HG03469 (cell line): ENCODE results near the gene FBXO48.
A peak's percentile ranks its signal among the peaks of the same experiment; 100 is the strongest.

Experiments
- ATAC-seq: cut with Tn5 transposase; IDR thresholded peaks from one replicate; pipeline ENCODE4 v1.9.1; 2021; ENCODE audit warnings: mild to moderate bottlenecking, moderate library complexity, moderate number of reproducible peaks; ENCODE audit not compliant: unreplicated experiment

Gene FBXO48

GRCh38 chr2:68438455-68439303 is 28.4 kb downstream of the FBXO48 start:
- no peak for ATAC-seq

GRCh38 chr2:68436270-68436669 is 30.8 kb downstream of the FBXO48 start:
- ATAC-seq, result no peak

- no peak for ATAC-seq
These were observed 31.5 kb downstream of the FBXO48 start for GRCh38 chr2:68435615-68436014.

GRCh38 chr2:68434981-68435380 is 32.1 kb downstream of the FBXO48 start:
- ATAC-seq, result no peak

GRCh38 chr2:68432696-68433658 is 34.1 kb downstream of the FBXO48 start:
- ATAC-seq, result no peak

GRCh38 chr2:68431316-68431972 is 35.6 kb downstream of the FBXO48 start:
- no peak for ATAC-seq

DNA sequence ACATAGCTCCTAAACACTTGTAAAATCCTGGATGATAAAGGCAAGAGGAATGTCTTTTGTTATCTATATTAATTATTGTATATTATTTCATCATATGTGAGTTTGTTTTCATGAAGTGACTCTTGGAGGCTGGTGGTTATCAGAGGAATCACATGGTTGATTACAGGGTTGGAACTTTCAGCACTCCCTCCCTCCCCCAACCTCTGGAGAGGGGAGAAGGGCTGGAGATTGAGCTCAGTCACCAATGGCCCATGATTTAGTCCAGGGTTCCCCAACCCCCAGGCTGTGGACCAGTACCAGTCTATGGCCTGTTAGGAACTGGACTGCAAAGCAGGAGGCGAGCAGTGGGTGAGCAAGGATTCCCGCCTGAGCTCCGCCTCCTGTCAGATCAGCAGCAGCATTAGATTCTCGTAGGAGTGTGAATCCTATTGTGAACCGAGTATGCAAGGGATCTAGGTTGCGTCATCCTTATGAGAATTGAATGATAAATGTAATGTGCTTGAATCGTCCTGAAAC is 37.7 kb downstream of the FBXO48 start:
- no peak for ATAC-seq

DNA sequence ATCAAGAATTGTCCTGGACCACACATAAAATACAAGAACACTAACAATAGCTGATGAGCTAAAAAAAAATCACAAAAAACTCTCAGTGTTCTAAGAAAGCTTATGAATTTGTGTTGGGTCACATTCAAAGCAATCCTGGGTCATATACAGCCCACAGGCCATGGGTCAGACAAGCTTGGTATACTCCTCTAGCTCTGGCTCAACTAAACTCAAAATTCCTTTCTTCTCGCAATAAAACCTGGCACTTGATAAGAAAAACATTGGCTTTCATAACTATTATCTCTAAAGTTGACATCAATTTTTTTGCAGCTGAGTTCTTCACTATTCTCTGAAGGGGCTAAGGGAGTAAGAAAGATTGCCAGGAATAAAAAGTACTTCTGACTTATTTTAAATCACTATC is 38.3 kb downstream of the FBXO48 start:
- ATAC-seq, result no peak

DNA sequence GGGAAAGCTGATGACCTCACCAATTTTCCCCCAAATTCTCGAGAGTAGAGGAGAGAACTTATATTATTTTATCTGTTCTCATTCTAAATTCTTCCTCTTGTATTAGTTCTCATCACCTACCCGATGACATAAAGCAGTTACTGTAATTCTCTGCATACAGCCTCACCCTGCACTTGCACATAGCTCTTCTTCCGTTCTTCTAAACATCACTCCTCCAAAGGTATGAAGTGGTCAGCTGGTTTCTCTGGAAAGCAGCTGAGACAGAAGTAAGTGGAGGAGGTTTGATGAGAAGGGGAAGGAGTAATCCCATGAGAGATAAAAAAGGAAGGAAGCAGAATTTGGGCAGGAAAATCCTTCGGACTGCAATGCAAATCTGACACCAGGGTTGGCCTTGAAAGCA is 39.0 kb downstream of the FBXO48 start:
- no peak for ATAC-seq

DNA sequence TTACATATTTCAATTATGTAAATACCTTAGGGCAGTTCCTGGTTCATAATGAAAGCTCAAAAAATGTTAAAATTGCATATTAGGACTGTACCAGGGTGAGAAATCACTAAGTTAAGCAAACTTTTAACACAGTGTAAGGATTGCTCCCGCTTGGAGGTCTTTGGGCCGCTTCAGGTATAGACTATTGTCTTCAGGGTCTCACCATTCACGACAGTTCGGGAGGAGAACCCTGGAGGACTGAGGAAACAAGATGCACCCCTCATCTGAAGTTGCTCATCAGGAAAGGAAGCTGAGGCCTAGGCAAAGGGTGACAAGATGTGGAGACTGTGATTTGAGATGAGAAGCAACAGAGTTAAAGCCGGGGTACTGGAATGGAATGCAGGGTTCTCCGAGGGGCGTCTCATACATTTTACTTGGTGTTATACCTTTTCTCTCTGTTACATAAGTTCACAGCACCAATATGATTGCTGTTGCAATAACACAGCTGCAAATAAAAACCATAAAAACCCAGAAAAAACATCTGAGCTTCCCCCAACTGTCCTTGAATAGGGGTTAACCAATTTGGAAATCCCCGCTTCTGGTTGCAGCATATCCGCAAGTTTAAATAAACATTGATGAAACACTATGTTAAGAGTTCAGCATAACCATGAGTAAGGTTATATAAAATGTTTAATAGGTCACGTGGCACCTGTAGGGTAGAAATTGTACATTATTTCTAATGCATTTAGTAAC is 40.1 kb downstream of the FBXO48 start:
- no peak for ATAC-seq

DNA sequence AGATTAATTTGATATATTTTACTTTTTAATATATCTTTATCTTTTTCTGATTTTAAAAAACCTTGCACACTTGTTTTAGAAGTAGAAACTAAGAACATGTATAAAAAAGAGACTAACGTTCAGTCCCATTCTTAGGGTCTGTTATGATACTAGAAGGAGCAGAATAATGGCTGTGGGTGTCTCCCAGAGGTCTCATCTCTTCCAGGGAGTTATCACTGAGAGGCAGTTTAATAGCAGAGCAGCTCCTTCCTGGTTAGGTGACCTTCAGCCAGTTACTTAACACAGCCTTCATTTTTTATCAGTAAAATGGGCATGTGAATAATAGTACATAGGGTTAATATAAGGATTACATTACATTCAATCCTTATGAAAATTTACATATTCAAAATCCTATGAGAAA is 40.6 kb downstream of the FBXO48 start:
- ATAC-seq, result no peak

DNA sequence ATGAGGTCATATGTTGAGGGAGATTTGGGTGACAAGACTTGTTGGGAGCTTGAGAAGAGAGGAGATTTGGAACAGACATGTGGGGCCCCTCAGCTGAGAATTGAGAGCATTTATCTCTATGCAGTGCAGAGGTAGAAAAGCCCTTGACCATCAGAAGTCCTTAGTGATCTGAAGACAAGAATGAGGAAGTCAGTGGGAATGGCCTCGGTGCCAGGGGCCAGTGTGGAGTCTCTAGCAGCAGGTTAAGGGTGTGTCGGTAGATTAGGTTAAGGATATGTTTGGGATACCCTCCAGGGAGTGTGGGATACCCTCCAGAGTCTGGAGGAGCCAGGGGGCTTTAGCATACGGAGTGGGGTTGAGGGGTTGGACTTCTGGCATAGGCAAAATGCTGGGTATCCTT is 41.6 kb downstream of the FBXO48 start:
- ATAC-seq, result no peak

- ATAC-seq, result peak; percentile 78
These were observed 43.0 kb downstream of the FBXO48 start for GRCh38 chr2:68423966-68424650.

- ATAC-seq, result no peak
These were observed 46.7 kb downstream of the FBXO48 start for GRCh38 chr2:68420254-68420910.

- ATAC-seq, result no peak
These were observed 48.2 kb downstream of the FBXO48 start for GRCh38 chr2:68418855-68419254.

- no peak for ATAC-seq
These were observed 48.7 kb downstream of the FBXO48 start for GRCh38 chr2:68418419-68418818.

GRCh38 chr2:68417926-68418325 is 49.2 kb downstream of the FBXO48 start:
- peak; percentile 53 for ATAC-seq

DNA sequence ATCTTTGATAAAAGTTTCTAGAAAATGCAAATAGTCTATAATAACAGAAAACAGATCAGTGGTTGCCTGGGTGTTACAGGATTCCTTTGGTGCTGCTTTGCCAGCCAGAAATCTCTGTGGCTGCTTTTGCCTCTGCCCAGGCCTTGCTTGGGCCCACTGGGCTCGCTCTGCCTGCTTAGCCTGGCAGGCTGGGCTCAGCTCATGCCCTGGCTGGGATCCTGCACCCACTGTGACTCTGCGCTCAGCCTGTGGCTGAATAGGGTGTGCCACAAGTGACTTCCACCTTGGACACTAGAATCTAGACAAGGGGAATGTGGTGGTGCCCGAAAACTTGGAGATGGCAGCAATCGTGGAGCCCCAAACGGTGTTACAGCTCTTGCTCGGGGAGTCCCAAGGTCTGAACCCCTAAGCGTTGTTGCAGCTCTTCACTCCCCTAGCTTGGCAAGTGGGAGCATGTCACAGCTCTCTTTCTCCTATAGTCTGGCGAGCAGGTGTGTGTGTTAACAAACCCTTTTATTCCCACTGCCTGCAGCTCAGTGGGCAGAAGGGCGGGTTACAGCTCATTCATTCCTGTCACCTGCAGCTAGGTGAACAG is 50.9 kb downstream of the FBXO48 start:
- ATAC-seq, result no peak

GRCh38 chr2:68415521-68415920 is 51.6 kb downstream of the FBXO48 start:
- ATAC-seq, result no peak
